ENCODE measurements around the gene NOTUM.

Gene NOTUM

DNA sequence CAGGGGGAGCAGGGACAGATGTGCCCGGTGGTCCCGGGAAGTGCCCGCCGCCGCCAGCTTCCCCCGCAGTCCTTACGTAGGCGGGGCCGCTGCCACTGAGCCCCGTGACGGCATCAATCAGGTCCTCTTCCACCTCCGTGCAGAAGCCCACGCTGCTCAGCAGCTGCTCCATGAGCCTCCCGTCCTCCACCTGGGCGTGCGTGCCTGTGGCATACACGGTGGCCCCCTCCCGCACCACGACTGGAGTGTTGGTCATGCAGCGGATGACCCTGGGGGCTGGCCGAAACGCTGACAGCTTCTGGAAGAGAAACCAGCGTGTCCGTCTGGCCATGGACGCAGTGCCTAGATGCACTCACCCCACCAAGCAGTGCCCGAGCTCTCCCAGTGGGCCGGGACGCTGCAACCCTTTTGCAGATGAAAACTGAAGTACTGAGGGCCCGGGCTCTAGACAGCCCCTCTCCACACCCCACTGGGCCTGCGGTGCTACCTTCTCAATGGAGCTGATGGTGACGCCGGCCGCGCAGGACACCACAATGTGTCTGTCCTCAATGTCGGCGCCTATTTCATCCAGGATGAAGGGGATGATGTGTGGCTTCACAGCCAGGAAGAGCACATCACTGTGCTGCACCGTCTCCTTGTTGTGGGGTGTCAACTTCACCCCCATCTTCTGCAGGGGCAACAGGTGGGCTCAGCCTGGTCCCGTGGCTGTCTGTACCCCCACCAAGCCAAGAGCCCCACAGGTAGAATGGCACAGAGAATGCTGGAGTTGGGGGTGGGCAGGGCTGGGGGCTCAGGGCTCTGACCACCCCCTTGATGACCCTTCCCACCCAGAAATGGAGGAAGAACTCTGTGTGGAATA is 25.9 kb downstream of the NOTUM start:
- no peak for DNase-seq

DNA sequence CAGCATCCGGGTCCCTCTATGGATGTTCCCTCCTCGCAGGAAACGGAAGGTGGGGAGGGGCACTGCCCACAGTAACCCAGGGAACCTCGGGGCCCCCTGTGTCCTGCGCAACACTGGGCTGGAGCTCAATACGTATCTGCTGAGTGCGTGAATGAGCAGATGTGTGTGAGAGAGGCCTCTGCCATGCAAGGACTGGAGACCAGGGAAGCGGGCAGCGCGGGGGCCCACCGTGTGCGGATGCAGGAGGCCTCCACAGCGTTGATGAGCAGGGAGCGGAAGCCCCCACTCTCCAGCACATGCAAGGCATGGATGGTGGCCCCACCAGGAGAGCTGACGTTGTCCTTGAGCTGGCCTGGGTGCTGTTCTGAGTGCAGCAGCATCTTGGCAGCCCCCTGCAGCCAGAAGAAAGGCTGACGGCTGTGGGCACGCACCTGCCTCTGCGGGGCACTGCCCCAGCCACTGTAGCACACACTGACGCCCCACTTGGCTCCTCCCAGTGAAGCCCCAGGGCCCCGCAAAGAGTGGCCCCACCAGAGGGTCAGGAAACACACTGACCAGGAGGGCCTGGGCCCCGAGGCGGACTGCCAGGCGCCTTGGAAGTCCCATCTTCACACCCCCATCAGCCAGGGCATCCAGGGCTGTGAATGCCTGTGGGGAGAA is 26.8 kb downstream of the NOTUM start:
- DNase-seq, result no peak

DNA sequence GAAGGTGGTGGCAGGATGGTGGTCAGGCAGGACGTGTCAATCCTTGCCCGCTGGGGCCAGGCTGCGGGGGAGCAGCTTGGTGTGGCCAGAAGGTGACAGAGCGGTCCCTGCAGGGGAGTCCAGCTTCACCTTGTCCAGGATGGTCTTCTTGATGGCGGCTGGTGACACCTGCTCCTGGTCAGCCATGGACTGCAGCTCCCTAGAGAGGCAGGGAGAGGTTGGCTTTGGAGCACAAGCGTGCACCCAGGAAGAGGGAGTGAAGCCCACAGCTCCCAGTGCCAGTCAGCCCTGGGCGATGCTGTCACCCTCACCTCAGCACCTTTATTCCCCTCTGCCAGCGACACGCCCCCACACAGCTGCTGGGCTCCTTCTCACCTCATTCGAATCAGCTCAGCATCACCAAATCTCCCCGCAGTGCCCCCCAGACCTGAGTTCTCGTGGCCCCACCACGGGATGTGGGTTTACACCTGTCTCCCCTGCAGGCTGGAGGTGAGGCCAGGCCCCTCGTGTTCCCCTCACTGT is 27.7 kb downstream of the NOTUM start:
- no peak for DNase-seq

DNA sequence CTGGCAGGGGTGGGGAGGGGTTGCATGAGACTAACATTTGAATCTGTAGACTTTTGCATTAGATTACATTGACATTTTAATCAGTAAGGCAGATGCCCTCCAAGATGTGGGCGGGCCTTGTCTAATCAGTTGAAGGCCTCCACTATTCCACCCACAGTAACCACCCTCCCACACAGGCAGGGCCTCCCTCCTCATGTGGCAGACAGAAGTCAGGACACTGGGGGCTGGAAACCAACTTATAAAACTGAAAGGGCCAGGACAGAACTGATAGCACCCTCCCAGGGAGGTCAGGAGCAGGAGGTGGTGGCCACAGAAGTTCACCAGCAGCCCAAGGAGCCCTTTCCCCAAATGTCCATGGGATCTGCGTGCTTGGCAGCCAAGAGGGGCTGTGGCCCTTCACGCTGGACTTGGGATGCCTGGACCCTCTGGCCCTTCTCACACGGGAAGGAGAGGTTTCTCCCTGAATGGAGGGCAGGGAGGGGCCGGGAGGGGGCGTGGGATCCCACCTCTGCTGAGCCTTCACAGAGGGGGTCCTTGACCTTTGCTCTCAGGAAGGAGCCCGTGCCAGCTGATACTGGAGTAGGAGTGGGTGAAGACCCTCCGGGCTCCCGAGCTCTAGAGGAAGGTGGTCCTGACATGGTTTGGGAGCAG is 28.5 kb downstream of the NOTUM start:
- no peak for DNase-seq

DNA sequence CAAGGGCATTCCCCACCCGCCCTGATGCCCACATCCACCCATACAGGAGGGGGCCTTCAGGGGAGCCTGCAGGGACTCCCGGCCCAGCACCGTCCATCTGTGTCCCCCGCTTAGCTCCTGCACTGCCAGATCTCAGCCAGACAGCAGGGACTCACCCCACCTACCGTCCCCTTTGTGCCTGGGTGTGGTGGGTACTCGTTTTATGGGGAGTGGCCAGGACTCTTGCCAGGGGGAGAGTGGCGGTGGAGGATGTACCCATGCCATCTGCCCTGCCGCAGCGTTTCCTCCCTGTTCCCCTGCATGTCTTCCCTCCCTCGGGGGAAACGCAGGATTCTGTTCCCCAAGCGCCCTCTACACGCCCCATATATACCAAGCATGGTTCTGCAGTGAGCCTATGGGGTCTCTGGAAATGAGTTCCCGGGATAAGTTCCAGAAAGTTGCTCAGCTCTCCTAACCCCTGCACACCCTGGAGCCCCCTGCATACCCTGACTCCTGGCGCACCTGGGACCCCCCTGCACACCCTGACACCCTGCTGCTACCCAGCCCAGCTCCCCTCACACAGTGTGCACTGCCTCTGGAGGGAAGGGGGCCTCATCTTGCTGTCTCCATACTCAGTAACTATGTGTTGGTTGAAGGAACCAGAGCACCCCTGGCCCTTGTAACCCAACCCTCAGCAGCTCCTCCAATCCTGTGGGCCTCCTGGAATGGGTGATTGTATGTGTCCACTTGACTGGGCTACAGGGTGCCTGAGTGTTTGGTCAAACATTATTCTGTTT is 29.2 kb downstream of the NOTUM start:
- peak; percentile 92 to 98 for DNase-seq

DNA sequence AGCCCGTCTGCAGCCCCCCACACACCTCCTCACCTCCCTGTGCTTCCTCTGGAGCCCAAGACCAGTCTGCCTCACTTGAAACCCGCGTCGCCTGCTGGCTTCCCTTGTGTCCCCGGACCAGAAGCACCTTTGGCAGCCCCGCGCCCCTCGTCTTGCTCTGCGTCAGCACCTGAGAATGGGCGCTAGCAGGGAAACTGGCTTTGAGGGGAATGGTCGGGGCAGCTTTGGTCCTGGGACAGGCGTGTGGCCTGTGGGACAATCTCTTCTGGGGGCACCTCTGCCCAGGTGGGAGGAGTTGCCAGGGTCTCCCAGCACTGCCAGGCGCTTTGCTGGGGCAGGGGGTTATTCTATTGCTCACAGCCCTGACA is 29.8 kb downstream of the NOTUM start:
- peak in 1 of 2 experiments; percentile 67 for DNase-seq

DNA sequence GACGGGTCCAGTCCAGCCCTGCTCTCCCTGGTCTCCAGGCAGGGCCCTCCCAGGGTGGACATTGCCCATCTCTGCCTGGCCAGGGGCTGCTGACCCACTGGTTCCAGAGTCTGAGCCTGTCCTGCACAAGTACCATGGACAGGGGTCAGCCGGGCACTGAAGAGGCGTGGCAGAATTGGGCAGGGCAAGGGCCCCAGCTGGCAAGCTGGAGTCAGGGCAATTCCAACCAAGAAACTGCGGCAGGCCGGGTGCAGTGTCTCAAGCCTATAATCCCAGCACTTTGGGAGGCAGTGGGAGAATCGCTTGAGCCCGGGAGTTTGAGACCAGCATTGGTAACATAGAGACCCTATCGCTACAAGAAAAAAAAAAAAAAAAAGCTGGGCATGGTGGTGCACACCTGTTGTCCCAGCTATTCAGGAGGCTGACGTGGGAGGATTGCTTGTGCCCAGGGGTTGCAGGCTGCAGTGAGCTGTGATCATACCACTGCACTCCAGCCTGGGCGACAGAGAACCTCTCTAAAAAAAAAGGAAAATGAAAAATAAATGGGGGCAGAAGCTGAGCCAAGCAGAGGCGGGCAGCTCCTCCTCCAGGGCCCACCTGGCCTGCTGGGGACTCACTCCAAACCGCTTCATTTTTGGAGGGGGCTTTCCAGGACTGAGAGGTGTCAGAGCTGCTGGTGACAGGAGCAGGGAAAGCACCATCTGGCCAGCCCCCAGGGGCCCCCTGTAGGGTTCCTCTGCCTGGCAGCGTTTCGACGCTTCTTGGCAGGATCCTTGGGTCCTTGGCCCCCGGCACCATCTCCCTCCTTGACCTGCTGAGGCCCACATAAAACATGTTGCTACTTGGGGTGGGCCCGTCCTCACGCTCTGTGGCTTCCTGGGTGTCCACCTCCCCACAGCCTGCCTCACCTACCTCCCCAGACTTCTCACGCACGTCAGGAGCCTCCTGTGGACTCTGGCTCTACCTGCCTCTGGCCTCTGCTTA is 30.6 kb downstream of the NOTUM start:
- DNase-seq, result peak; percentile 89 to 91

DNA sequence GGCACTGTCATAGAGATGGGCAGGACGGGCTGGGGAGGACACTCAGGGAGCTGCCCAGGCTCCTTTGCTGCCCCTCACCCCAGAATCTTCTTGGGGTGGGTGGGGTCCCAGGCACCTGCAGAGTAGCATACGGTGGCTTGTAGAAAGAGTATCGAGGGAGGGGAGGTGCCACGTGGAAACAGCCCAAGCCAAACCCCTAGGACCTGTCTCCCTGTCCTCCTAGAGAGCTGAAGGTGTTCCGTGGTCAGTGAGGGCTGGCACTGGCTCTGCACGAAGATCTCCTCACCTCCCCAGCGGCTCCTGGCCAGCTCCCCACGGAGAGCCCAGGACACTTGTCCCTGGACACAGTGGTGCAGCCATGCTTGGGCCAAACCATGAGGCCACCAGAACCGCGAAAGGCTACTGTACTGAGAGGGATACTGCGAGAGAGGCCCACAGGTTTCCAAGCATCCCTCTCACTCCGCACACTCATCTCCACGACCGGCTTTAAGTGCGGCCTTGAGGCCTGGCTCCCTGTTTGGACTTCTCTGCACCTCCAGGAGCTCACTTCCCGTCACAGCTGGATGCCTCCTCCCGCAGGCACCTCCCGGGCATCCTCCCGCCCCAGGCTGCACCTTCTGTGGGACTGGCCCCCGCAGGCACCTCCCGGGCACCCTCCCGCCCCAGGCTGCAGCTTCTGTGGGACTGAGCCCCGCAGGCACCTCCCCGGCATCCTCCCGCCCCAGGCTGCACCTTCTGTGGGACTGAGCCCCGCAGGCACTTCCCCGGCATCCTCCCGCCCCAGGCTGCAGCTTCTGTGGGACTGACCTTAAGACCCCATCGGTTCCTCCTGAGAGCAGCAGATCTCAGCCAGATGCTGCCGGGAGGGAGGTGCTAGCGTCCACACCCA is 31.5 kb downstream of the NOTUM start:
- DNase-seq, result peak in 1 of 2 experiments; percentile 26

DNA sequence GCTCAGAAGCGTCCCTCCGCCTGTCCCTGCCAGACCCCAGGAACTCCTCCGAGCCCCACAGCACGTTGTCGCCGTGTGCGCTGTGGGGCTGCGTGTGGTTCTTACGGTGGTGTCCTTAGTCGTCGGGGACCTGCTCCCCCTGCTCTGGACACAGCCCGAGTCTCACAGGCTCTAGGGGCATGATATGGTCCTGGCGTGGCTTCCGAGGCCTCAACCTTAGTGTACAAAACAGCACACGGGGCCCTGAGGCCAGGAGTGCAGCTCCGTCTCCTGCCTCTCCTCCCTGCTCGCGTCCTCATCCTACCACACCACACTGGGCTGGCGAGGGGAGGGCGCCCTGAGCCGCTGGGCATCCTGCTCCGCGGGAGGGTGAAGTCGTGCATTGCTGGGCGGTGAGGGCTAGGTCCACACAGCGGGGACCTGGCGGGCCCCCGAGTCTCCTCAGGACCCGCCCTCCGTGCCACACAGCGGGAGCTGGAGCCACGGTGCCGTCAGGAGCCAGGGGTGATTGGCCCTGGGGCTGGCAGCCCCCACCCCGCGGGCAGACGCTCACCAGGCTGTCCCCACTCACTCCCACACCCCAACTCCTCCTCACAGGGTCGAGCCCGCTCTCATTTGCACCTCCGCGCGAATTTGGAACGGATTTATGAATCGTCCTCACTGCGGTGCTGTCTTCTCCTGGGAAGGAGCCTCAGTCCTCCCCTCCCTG is 32.3 kb downstream of the NOTUM start:
- DNase-seq, result no peak

DNA sequence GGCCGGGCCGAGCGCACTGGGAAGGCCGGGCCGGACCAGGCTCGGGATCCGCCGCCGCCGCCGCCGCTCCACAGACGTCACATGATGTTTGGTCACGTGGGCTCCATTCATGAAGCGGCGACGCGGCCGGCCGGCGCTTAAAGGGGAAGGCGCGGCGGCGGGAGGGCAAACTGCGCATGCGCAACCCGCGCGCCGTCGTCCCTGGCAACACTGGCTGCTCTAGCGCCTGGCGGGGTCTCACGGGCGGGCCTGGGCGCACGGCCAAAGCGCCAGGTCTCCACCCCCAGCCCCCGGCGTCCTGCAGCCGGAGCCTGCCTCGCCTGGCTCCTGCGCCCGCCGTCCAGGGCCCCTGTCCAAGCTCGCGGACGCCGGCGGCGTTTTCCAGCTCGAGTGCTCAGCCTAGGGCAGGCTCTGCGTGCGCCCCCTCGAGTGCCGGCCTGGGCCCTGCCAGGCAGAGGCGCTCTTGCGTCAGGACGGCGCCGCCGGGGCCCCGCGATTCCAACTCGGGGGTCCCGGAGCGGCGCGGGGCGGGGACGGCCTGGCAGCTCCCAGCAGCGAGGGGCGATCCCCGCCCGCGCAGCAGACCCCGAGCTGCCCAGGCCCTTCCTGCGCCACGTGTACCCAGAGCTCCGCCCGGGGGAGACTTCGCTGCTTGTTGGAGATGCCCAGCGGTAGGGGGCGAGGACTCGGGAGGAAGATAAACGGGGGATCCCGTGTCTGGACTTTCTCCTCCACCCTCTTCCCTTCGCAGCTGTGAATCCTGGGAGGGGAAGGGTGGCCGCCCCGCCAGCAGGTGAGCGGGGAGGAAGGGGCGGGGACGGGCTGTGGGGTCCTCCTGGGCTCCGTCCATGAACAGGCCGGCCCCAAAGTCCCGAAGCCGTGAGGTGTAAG is 33.1 kb downstream of the NOTUM start, which contains the start of gene MAFG:
MAFG (minus strand) TSS at position 83 of the 891 bp plus-strand sequence. CDS start 4,550 bp downstream, outside the sequence.
- DNase-seq, result peak; percentile 99

DNA sequence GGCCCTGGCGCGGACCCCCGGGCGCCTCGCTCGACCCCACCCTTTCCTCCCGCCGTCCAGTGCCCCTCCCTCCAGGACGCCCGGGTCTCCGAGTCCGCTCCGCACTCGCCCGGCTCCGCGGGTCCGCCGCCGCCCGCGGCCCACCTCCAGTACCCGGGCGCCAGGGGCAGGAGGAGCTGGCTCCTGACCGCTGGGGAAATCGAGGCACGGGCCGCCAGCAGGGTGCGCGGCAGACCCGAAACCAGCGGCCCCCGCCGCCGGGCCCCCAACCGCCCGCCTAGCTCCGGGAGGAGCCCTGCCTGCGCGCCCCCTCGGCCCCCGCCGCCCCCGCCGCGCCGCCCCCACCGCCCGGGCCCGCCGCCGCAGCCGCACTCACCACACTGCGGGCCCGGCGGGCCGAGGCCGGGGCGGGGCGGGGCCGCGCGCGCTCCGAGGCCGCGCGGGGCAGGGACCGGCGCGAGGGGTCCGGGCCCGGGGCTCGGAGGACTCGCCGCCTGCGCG is 33.8 kb downstream of the NOTUM start:
- no peak for DNase-seq

DNA sequence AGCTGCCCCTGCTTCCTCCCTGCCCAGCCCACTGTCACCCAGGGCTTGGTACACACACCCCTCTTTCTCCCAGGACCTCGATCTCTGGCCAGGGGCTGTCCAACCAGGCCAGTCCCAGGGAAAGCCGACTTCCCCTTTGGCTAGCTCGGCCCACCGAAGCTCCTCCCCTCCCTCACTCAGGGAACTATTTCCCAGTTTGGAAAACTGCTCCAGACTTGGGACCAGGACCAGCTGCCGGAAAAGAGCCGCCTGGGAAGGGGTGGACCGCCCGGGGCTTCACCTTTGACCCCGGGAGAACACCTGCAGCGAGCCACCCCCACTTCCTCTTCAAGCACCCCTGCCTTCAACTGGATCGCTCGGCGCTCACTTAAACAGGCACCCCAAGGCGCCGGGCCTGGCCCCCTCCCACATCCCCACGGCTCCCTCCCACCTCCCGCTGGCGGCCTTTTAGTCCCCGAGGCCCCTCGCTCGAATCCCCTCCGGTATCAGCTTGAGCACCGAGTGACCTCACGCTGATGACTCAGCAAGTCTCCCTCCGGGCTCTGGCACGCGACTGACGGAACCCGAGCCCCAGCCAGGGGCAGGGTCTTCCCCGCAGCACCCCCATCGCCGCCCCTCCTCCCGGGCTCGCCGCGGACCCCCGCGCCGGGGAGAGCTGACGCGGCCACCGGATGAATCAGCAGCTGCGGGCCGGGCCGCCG is 34.4 kb downstream of the NOTUM start:
- no peak for DNase-seq

DNA sequence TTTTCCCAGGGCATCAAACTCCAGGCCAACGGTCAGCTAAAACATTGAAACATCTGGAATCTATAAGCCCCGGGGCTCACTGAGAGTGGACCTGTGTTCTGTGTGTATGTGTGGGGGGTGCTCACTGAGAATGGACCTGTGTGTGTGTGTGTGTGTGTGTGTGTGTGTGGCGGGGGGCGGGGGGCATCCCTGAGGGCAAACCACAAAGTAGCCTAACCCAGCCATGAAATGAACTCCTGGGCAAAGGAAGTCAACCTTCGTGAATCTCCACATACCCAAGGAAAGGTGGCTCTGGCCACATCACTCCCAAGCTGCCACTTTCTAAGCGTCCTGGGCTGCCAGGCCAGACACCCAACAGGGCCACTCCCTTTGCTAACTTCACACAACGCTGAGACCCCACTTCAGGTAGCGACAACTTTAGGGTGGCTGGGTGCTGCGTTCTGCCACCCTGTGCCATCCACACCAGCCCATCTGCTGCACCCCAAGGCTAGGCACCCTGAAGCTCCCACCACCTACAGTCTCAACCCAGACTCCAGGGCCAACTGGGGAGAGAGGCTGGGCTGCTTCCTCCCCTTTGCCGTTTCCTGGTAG is 35.0 kb downstream of the NOTUM start:
- DNase-seq, result no peak

DNA sequence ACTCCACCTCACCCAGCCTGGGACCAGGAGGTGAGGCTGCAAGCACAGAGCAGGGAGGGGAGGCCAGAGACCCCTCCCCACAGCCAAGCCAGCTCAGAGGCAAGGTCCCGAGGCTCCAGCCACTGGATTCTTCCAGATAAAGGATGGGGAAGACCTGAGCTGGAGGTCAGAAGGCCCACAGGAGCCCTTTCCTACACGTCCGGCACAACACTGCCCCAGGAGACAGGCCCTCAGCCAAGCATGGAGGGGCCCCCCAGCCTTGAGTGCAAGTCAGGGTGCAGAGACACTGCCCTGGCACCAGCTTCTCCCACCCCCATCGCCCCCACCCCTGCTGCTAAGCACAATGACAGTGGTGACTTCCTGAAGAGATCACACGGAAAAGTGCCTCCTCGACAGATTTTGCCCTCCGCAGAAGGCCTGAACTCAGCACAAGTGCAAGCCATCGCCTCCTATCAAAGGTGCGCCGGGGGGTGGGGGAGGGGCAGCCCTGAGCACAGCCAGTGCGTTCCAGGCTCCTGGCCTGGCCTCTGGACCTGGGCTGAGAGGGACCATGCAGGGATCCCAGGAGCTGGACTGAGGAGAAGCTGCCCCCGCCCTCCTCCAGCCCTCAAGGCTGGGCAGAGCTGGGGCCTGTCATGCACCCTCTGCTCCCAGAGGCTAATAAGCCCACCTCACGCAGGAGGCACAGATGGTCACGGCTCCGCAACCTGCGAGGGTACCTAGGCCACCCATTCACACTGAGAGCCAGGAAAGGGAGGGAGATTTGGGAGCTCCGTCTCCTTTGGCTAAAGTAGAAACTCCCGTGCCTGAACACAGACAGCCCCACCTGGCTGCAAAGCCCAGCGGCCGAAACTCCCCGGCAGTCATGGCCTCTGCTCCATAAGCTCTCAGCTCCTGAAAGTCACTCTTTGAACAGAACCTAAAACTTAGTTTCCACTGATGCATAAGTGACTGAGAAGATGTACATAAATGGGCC is 36.1 kb downstream of the NOTUM start:
- DNase-seq, result no peak

DNA sequence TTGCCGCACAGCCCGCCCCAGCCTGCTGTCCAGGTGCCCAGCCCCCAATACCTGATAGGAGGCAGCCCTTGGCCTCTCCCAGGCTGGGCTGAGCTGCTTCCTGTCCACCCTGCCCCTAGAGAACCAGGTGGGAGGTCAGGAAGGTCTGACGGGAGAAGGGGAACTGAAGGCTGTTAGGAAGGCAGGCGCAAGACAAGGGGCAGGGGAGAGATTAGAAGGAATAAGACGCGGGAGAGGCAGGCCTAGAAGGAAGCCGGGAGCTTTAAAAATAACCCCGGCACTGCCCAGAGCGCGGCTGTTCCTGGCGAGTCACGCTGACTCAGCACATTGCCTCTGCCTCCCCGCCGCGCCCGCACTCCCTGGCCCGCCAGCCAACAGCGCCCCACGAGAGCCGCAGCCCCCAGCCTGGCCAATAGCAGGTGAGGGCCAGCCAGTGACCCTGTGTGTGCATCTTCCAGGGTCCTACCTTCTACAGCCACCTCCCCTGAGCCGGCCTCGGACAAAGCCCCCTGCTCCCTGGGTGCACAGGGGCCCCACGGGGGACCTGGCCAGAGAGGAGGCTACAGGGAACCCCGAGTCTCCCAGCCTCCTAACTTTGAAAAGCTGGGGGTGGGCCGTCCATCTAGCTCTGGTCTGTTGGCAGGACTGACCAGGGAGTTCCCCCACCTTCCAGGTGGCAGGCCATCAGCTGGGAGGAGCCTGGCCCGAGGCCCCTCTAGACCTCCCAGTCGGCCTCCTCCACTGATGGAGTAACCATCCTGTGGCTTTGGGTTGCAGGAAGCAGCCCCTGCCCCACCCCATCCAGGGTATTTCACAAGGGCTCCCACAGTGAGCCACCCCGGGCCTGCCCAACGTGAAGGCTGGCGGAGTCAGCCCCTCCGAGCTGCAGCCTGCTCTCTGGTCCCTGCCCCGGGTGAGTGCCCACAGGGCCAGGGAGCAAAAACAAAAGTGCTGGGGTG is 37.4 kb downstream of the NOTUM start:
- DNase-seq, result no peak
